ENCODE results near the gene ALK. TPM values are rescaled to one million over a fixed set of nuclear protein-coding genes. Genes with fewer than 3 reads are reported as not detected.

The ALK gene
- total RNA-seq, 1 experiment from 2014 or later: not detected

GRCh38 chr2:29195796-29196195, 725.6 kb downstream of the ALK start:
- Histone ChIP-seq H4K5ac (ENCODE audit: insufficient read length, low read depth, low read length) (no peak overlapping the region), H3K56ac (ENCODE audit: insufficient read length, low read depth, low read length) (no peak overlapping the region), H2BK120ac (ENCODE audit: low read depth, low read length, poor library complexity, severe bottlenecking) (no peak overlapping the region), H2AK5ac (ENCODE audit: insufficient read length, low read length) (no peak overlapping the region), H3K23me2 (ENCODE audit: insufficient read length, low read depth, low read length, poor library complexity, severe bottlenecking) (no peaks in the 10 kb centered on the region), H4K20me1 (ENCODE audit: control insufficient read depth, insufficient read depth, insufficient read length) (no peaks in the 10 kb centered on the region), H3K4me1 (ENCODE audit: insufficient read depth, low read length) (no peaks in the 10 kb centered on the region), H2BK5ac (ENCODE audit: insufficient read length, low read length) (no peak overlapping the region), H3K9me3 (ENCODE audit: control insufficient read depth, low read depth, low read length) (no peaks in the 10 kb centered on the region), H3K27me3 (ENCODE audit: insufficient read depth, low read length) (no peaks in the 10 kb centered on the region), H3K79me2 (ENCODE audit: insufficient read depth, low read length) (no peaks in the 10 kb centered on the region), H3T11ph (ENCODE audit: low read length) (no peak overlapping the region), H4K8ac (replicated peaks; ENCODE audit: insufficient read length, low read depth, low read length) (no peak overlapping the region), H3K4me2 (ENCODE audit: insufficient read depth, insufficient read length, low read length) (no peak overlapping the region), H3K18ac (ENCODE audit: insufficient read length, low read depth, low read length) (no peak overlapping the region), H3K27ac (ENCODE audit: insufficient read length, low read depth, low read length) (no peak overlapping the region), H3K23ac (ENCODE audit: insufficient read length, low read depth, low read length) (no peak overlapping the region), H2BK15ac (ENCODE audit: low read depth, low read length) (no peak overlapping the region), H2BK12ac (ENCODE audit: insufficient read length, low read depth, low read length) (no peak overlapping the region), H2BK20ac (ENCODE audit: low read depth, low read length, poor library complexity, severe bottlenecking) (no peak overlapping the region), H3K4ac (ENCODE audit: low read depth, low read length) (no peak overlapping the region), H3K14ac (ENCODE audit: insufficient read depth, low read length) (no peak overlapping the region), H2AFZ (ENCODE audit: low read length) (no peak overlapping the region), H3K9ac (ENCODE audit: extremely low read depth, insufficient read length, low read length) (no peak overlapping the region), H4K91ac (ENCODE audit: insufficient read length, low read depth, low read length) (no peak overlapping the region), H3K79me1 (ENCODE audit: insufficient read depth, low read depth, low read length, poor library complexity, severe bottlenecking) (no peaks in the 10 kb centered on the region)
- 0 out of 4 replicates have a peak, but pooled peaks cover 0 to 2% of the 10 kb centered on the region in 2 experiments for H3K4me1 Mint-ChIP-seq
- no peak for TF ChIP-seq CTCF (conservative IDR thresholded peaks at IDR 0.05)
- no peak for DNase-seq
- WGBS (ENCODE audit: extremely low coverage, insufficient read length, low lambda C conversion rate): no CpG with 5 or more reads among the region's 8 CpGs
- H3K9me3 Mint-ChIP-seq: no peaks in the 10 kb centered on the region
- H3K27ac Mint-ChIP-seq: peak overlapping the region in 1 of 3 experiments; percentile 3; a peak in 1 of 7 replicates
- peaks cover 6% of the 10 kb centered on the region for H3K27me3 Mint-ChIP-seq (ENCODE audit: low read depth)
- H3K4me3 Mint-ChIP-seq: no peak overlapping the region; a peak in 1 of 5 replicates
- no peaks in the 10 kb centered on the region for H3K36me3 Mint-ChIP-seq (ENCODE audit: insufficient read depth in 1 of 3, low read depth in 3 of 3)
